IgD-negative memory B cell (primary cell): ENCODE results near the gene MTA1. TPM values are rescaled to one million over a fixed set of nuclear protein-coding genes. Genes with fewer than 3 reads are reported as not detected.
A peak's percentile ranks its signal among the peaks of the same experiment; 100 is the strongest.

Source experiments
- H3K27ac Mint-ChIP-seq, 3 donors: one replicate each; pipeline ENCODE4 v1.8.0; 2020 to 2022; ENCODE audit warnings: mild to moderate bottlenecking in 3 of 3, mixed read lengths in 3 of 3, moderate library complexity in 1 of 3
- H3K27me3 Mint-ChIP-seq: one replicate; pipeline ENCODE4 v1.8.0; 2021; ENCODE audit warnings: mixed read lengths
- H3K36me3 Mint-ChIP-seq: one replicate; pipeline ENCODE4 v1.8.0; 2020; ENCODE audit warnings: mild to moderate bottlenecking, mixed read lengths
- H3K4me1 Mint-ChIP-seq, 3 donors: one replicate each; pipeline ENCODE4 v1.8.0; 2020 to 2022; ENCODE audit warnings: mixed read lengths in 3 of 3, mild to moderate bottlenecking in 1 of 3
- H3K4me3 Mint-ChIP-seq, 4 donors: one replicate each; pipeline ENCODE4 v1.8.0; 2020 to 2022; ENCODE audit warnings: mild to moderate bottlenecking in 4 of 4, mixed read lengths in 4 of 4, moderate library complexity in 3 of 4
- H3K9me3 Mint-ChIP-seq, 3 donors: one replicate each; pipeline ENCODE4 v1.8.0; 2020 to 2021; ENCODE audit warnings: mixed read lengths in 3 of 3, mild to moderate bottlenecking in 1 of 3
- polyA plus RNA-seq: library from polyadenylated mRNA; unstranded; fragments of 300-500 nt; fragmentation: Illumina TruSeq; gene quantifications from one replicate; pipeline ENCODE4 v1.2.3, GENCODE V29; 2021

The MTA1 gene
- polyA plus RNA-seq, 1 donor from 2014 or later = 3.7 TPM

GRCh38 chr14:105411017-105411941, 8.3 kb upstream of the MTA1 start:
- no peaks in the 10 kb centered on the region for H3K36me3 Mint-ChIP-seq
- H3K4me1 Mint-ChIP-seq = peaks cover 2 to 10% (median 5%) of the 10 kb centered on the region in 3 donors
- H3K4me3 Mint-ChIP-seq = peak overlapping the region in 2 of 4 donors; percentile 54 to 58
- H3K27ac Mint-ChIP-seq = no peak overlapping the region
- H3K9me3 Mint-ChIP-seq = no peaks in the 10 kb centered on the region
- peaks cover 20% of the 10 kb centered on the region for H3K27me3 Mint-ChIP-seq

DNA sequence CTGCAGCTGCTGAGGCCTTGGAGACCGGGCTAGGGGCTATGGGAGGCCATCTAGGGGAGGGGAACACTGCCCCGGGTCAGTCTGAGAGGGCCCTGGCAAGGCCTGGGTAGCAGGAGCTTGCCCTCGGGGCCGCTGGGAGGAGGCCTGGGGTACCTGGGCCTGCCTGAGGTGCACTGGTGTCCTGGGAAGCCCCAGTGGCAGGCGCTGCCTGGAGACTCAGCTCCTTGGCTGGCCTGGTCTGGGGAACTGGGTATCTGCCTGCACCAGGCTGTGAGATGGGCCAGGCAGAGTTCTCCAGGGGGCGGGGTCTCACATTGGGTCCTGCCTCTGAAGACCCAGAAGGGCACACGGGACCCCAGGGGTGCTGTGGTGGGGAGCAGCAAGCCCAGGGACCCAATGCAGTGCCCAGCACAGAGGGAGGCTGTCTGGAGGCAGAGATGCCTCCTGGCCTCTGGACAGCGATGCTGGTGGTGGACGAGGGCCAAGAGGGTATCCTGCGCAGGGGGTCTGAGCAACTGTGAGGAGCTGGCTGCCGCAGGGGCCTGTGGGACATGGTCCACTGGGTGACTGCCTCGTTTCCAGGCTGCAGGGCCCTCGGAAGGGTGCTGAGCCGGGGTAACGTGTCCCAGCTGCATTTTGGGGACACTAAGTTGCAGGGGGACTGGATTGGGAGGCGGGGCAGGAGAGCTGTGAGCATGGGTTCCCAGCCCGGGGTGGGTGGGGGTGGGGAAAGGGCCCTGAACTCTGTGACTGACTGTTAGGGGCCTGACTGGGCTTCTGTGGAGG, 7.4 kb upstream of the MTA1 start:
- no peaks in the 10 kb centered on the region for H3K36me3 Mint-ChIP-seq

GRCh38 chr14:105412771-105413543, 6.7 kb upstream of the MTA1 start:
- peaks cover 20% of the 10 kb centered on the region for H3K27me3 Mint-ChIP-seq
- no peaks in the 10 kb centered on the region for H3K36me3 Mint-ChIP-seq
- H3K4me1 Mint-ChIP-seq = peaks cover 2 to 10% (median 5%) of the 10 kb centered on the region in 3 donors
- no peaks in the 10 kb centered on the region for H3K9me3 Mint-ChIP-seq
- no peak overlapping the region for H3K27ac Mint-ChIP-seq
- H3K4me3 Mint-ChIP-seq = peak overlapping the region in 3 of 4 donors; percentile 28 to 67 (median 65)

More for the DNA sequence above, 7.4 kb upstream of the MTA1 start:
- peaks cover 20% of the 10 kb centered on the region for H3K27me3 Mint-ChIP-seq
- peaks cover 2 to 10% (median 5%) of the 10 kb centered on the region in 3 donors for H3K4me1 Mint-ChIP-seq
- no peak overlapping the region for H3K27ac Mint-ChIP-seq
- peak overlapping the region in 2 of 4 donors; percentile 54 to 67 for H3K4me3 Mint-ChIP-seq
- H3K9me3 Mint-ChIP-seq = no peaks in the 10 kb centered on the region

DNA sequence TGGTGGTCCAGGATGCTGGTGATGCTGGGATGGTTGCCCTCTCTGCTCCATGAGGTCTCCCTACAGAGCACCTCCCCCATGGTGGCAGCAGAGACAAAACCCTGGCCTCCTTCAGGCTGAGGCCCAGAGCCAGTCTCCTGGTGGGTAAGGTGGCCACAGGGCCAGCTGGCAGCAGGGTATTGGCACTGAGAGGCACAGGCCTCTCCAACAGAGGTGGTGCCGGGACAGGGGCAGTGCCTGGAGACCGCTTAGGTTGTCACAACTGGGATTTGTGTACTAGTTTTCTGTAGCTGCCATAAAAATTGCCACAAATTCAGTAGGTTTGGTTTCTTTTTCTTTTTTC, 6.1 kb upstream of the MTA1 start:
- Mint-ChIP-seq H3K9me3 (no peaks in the 10 kb centered on the region), H3K27ac (no peak overlapping the region), H3K4me1 (peaks cover 2 to 10% (median 5%) of the 10 kb centered on the region in 3 donors), H3K27me3 (peaks cover 22% of the 10 kb centered on the region), H3K4me3 (peak overlapping the region in 1 of 4 donors; percentile 67), H3K36me3 (no peaks in the 10 kb centered on the region)

GRCh38 chr14:105414456-105415371, 4.9 kb upstream of the MTA1 start:
- H3K9me3 Mint-ChIP-seq = no peaks in the 10 kb centered on the region
- H3K4me3 Mint-ChIP-seq = peak overlapping the region; percentile 52 to 88 (median 74)
- H3K4me1 Mint-ChIP-seq = peaks cover 2 to 13% (median 5%) of the 10 kb centered on the region in 3 donors
- no peaks in the 10 kb centered on the region for H3K36me3 Mint-ChIP-seq
- H3K27ac Mint-ChIP-seq = peak overlapping the region in 1 of 3 donors; percentile 3
- peaks cover 22% of the 10 kb centered on the region for H3K27me3 Mint-ChIP-seq

DNA sequence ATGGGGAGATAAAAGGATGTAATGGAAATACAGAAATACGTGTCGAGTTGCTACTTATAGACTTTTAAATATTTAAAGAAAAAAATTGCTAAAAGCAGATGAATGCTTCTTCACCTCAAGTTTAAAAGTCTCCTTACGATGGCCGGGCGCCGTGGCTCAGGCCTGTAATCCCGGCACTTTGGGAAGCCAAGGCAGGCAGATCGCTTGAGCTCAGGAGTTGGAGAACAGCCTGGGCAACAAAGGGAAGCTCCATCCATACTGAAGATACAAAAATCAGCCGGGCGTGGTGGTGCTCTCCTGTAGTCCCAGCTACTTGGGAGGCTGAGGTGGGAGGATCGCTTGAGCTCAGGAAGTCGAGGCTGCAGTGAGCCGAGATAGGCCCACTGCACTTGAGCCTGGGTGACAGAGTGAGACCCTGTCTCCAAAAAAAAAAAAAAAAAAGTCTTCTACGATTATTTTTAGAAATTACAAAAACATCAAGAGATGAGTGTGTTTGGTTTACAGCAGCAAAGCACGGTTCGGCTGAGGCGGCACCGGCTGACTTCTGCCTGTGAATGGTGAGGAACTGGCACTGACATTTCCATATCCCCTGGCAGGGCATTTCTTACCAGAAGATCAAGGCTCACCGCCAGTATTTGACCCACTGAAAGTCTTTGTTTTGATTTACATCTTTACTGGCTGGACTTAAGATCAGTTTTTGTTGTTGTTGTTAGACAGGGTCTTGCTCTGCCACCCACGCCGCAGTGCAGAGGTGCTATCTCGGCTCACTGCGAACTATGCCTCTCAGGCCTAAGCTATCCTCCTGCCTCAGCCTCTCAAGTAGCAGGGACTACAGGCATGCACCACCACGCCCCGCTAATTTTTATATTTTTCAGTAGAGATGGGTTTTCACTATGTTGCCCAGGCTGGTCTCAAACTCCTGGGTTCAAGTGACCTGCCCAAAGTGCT, 3.9 kb upstream of the MTA1 start:
- Mint-ChIP-seq H3K4me1 (peaks cover 3 to 12% (median 5%) of the 10 kb centered on the region in 3 donors), H3K27me3 (peaks cover 18% of the 10 kb centered on the region), H3K27ac (peak overlapping the region in 2 of 3 donors; percentile 39 to 71), H3K4me3 (peak overlapping the region; percentile 52 to 88 (median 74)), H3K36me3 (no peaks in the 10 kb centered on the region), H3K9me3 (no peaks in the 10 kb centered on the region)

- Mint-ChIP-seq H3K4me1 (peaks cover 5 to 9% (median 7%) of the 10 kb centered on the region in 3 donors), H3K9me3 (no peaks in the 10 kb centered on the region), H3K27ac (no peak overlapping the region), H3K27me3 (peaks cover 12% of the 10 kb centered on the region), H3K36me3 (no peaks in the 10 kb centered on the region), H3K4me3 (peak overlapping the region in 1 of 4 donors; percentile 33)
Observed at GRCh38 chr14:105416671-105417070, 3.0 kb upstream of the MTA1 start.

GRCh38 chr14:105417690-105418121, 1.9 kb upstream of the MTA1 start:
- Mint-ChIP-seq H3K36me3 (no peaks in the 10 kb centered on the region), H3K27ac (peak overlapping the region in 1 of 3 donors; percentile 35), H3K4me3 (peak overlapping the region in 2 of 4 donors; percentile 33 to 44), H3K4me1 (peaks cover 15 to 17% (median 15%) of the 10 kb centered on the region in 3 donors), H3K9me3 (no peaks in the 10 kb centered on the region), H3K27me3 (peaks cover 7% of the 10 kb centered on the region)

GRCh38 chr14:105418269-105419194, 1.1 kb upstream of the MTA1 start:
- Mint-ChIP-seq H3K27ac (peak overlapping the region in 1 of 3 donors; percentile 35), H3K4me1 (peaks cover 17 to 20% (median 17%) of the 10 kb centered on the region in 3 donors), H3K27me3 (peaks cover 4% of the 10 kb centered on the region), H3K36me3 (no peaks in the 10 kb centered on the region), H3K4me3 (peak overlapping the region; percentile 33 to 85 (median 78)), H3K9me3 (no peaks in the 10 kb centered on the region)

GRCh38 chr14:105420101-105420973, 710 bp downstream of the MTA1 start:
- H3K27me3 Mint-ChIP-seq = peaks cover 2% of the 10 kb centered on the region
- H3K36me3 Mint-ChIP-seq = no peaks in the 10 kb centered on the region
- H3K4me3 Mint-ChIP-seq = peak overlapping the region; percentile 81 to 95 (median 94)
- H3K4me1 Mint-ChIP-seq = peaks cover 14 to 20% (median 15%) of the 10 kb centered on the region in 3 donors
- H3K27ac Mint-ChIP-seq = peak overlapping the region in 2 of 3 donors; percentile 87 to 90
- H3K9me3 Mint-ChIP-seq = no peaks in the 10 kb centered on the region

DNA sequence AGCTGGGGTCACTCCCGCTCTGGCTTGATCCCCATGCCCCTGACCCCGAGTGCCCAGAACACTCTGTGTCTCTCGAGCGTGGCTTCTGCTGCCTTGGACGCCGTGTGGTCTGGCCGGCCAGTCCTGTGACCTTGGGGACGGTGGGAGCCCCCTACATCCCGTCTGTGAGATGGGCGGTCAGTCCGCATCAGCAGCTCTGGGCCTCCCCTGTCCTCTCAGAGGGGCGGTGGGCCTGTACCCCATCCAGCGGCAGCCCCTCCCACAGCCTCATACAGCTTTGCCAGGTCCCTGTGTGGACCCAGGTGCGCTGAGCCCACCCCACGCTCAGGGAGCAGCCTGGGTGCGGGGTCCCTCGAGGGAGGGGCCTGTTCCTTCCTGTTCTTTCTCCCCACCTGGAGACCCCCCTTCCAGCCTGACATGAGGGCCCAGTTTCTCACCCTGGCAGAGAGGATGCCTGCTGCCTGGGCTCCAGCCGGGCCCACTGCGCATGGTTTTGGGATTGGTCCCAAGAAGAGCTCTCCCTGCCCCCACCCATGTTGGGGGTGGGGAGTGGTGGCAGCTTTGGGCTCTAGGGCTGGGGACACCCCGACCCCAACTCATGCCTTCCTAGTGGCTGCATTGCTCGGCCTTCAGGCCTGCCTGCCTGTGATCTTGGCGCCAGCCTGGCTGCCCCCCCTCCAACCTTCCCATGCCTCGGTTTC, 1.5 kb downstream of the MTA1 start:
- H3K4me3 Mint-ChIP-seq = peak overlapping the region; percentile 81 to 95 (median 94)

More for the DNA sequence above, 1.5 kb downstream of the MTA1 start:
- Mint-ChIP-seq H3K36me3 (no peaks in the 10 kb centered on the region), H3K27me3 (peaks cover 2% of the 10 kb centered on the region), H3K4me1 (peaks cover 12 to 20% (median 15%) of the 10 kb centered on the region in 3 donors), H3K27ac (peak overlapping the region in 2 of 3 donors; percentile 87 to 90), H3K9me3 (no peaks in the 10 kb centered on the region)
